Stomach (tissue), 9 donors: ENCODE measurements around the gene ZNF554. TPM values are rescaled to one million over a fixed set of nuclear protein-coding genes. Genes with fewer than 3 reads are reported as not detected.

ENCODE experiments used
- DNase-seq, 2 donors: peaks; one replicate each; pipeline versions ENCODE4 v3.0.0 to v3.0.0-alpha.2; 2013 to 2019
- H3K27ac ChIP-seq, 5 donors: fragments of 200-600 bp in 4 of 5; sonication (generic) in 4 of 5; one replicate each; pipeline ENCODE4 v1.5.1; 2013 to 2019; ENCODE audit warnings: mild to moderate bottlenecking in 1 of 5, moderate library complexity in 1 of 5
- H3K27me3 ChIP-seq, 3 donors: fragments of 200-600 bp; sonication (generic); one replicate each; pipeline ENCODE4 v1.5.1; 2017 to 2019; ENCODE audit warnings: mixed run types in 1 of 3
- H3K36me3 ChIP-seq, 4 donors: fragments of 200-600 bp; sonication (generic); 1 replicate in 3 of 4; 2 replicates in 1 of 4; pipeline ENCODE4 v1.5.1; 2016 to 2019
- H3K4me1 ChIP-seq, 4 donors: fragments of 200-600 bp; sonication (generic); one replicate each; pipeline ENCODE4 v1.5.1; 2016 to 2019
- H3K4me3 ChIP-seq, 4 donors: fragments of 200-600 bp; sonication (generic) in 3 of 4; one replicate each; pipeline ENCODE4 v1.5.1; 2016 to 2019; ENCODE audit warnings: mild to moderate bottlenecking in 1 of 4
- H3K9me3 ChIP-seq, 4 donors: fragments of 200-600 bp; sonication (generic); one replicate each; pipeline ENCODE4 v1.5.1; 2016 to 2019
- EP300 ChIP-seq: sonication (generic); formaldehyde crosslinking; IDR thresholded peaks from one replicate; pipeline ENCODE4 v1.6.1; 2017; ENCODE audit warnings: antibody characterized with exemption
- POLR2A ChIP-seq, 4 donors: fragments of 450-650 bp; IDR thresholded peaks; one replicate each; pipeline ENCODE4 v1.6.1; 2016; ENCODE audit warnings: antibody characterized with exemption in 4 of 4, control low read depth in 2 of 4, mild to moderate bottlenecking in 1 of 4, moderate library complexity in 1 of 4
- POLR2AphosphoS5 ChIP-seq, 3 donors: sonication (generic); formaldehyde crosslinking; IDR thresholded peaks; one replicate each; pipeline ENCODE4 v1.6.1; 2016; ENCODE audit warnings: antibody characterized with exemption in 3 of 3
- WGBS, 5 donors: extraction: QIAGEN DNeasy Blood & Tissue Kit in 3 of 5; methylation state at CpG; one replicate each; pipeline versions ENCODE4 v1.1.5 to v1.1.7; 2013 to 2018; 5-methylcytosine and 5-hydroxymethylcytosine counted together
- intact Hi-C: fragments of 100-400 bp; cut with DNase I; formaldehyde crosslinking; loops from one replicate; pipeline ENCODE4 v1.15.1; 2023; ENCODE audit warnings: low total_unique reads
- polyA plus RNA-seq, 3 donors: library from polyadenylated mRNA; stranded (reverse); fragments of 200-250 nt; gene quantifications; one replicate each; pipeline ENCODE4 v1.2.3, GENCODE V29; 2013
- total RNA-seq, 5 donors: library from RNA; depleted of rRNA; stranded (reverse); fragments of >200 nt; gene quantifications; one replicate each; pipeline versions ENCODE4 v1.1.0 to v1.2.3, GENCODE V29; 2014 to 2016
- TF ChIP-seq, protein P1 (sequence below), 7 experiments: fragments of 450-650 bp in 4 of 7; fragments of 200-600 bp in 3 of 7; sonication (generic) in 3 of 7; IDR thresholded peaks; one replicate each; pipeline ENCODE4 v1.5.1; 2016 to 2019; ENCODE audit warnings: antibody characterized with exemption in 7 of 7, control low read depth in 2 of 7, mild to moderate bottlenecking in 1 of 7
- donor health status: healthy with polysubstance abuse.
- donor health status: Bipolar disorder and iron deficiency.
- donor health status: healthy.

ZNF554 gene
- total and polyA plus RNA-seq, 8 donors = 0.58 to 21.4 (median 3.1) TPM

DNA sequence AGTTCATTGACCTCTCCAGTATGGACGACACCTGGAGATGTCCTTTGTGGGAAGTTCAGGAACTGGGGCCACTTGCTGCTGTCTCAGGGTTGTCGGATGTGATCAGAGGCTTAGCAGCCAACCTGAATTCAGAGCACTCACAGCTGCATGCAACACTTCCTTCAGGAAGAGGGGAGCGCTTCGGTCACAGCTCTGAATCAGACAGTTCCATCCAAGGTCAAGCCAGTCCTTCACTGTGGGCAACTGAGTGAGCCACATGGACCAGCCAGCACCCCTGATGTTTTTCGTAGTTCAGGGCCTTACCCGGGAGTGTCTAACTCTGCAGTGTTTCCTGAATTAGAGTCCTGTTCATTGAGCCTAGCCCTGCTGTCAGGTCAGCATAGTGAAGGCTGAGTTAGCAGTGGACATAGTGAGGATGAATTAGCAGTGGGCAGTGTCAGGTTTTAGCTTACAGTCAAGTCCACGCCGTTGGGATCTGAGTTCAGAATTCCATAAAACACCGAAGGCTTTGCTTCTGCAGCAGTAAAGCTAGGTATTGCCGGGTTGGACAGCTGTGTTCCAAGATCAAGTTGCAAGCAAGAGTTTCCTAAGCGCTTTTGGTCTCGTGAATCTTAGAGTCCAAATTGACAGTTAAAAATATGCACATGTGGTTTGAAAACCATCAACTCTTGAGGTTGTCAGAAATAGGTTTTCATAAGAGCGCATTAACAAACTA lies 26.7 kb downstream of the ZNF554 start:
- Histone ChIP-seq H3K4me1 (peaks cover 12 to 21% (median 15%) of the 10 kb centered on the region in 4 donors), H3K27ac (no peak overlapping the region), H3K36me3 (peaks cover 12 to 50% (median 25%) of the 10 kb centered on the region in 4 donors), H3K27me3 (no peaks in the 10 kb centered on the region), H3K4me3 (no peak overlapping the region), H3K9me3 (peaks cover 5 to 49% (median 35%) of the 10 kb centered on the region in 4 donors)
- no peak for DNase-seq
- WGBS, 5 donors = 78 to 90% (median 87%) methylated on average over 10 to 13 of the region's 13 CpGs
- intact Hi-C loops = no loop called here
- TF ChIP-seq, protein P1, sequence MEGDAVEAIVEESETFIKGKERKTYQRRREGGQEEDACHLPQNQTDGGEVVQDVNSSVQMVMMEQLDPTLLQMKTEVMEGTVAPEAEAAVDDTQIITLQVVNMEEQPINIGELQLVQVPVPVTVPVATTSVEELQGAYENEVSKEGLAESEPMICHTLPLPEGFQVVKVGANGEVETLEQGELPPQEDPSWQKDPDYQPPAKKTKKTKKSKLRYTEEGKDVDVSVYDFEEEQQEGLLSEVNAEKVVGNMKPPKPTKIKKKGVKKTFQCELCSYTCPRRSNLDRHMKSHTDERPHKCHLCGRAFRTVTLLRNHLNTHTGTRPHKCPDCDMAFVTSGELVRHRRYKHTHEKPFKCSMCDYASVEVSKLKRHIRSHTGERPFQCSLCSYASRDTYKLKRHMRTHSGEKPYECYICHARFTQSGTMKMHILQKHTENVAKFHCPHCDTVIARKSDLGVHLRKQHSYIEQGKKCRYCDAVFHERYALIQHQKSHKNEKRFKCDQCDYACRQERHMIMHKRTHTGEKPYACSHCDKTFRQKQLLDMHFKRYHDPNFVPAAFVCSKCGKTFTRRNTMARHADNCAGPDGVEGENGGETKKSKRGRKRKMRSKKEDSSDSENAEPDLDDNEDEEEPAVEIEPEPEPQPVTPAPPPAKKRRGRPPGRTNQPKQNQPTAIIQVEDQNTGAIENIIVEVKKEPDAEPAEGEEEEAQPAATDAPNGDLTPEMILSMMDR (IDR thresholded peaks at IDR 0.05) = no peak
- TF ChIP-seq POLR2AphosphoS5 (IDR thresholded peaks at IDR 0.05) (no peak), POLR2A (IDR thresholded peaks at IDR 0.05) (no peak), EP300 (no peak)

DNA sequence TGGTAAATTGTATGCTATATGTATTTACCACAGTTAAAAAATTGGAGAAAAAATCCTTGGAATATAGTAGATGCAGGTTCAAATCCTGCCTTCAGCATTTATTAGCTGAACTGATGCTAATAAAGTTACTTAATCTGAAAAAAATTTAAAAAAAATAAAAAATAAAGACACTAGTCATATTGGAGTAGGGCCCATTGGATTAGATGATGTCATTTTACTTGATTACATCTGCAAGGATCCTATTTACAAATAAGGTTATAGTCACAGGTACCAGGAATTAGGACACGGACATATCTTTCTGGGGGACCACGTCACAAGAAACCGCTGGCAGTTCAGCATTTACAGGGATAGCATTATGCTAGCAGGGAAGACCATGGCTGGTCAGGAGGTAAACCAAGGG lies 27.8 kb downstream of the ZNF554 start:
- peaks cover 24 to 62% (median 37%) of the 10 kb centered on the region in 4 donors for H3K36me3 ChIP-seq
- no peaks in the 10 kb centered on the region for H3K27me3 ChIP-seq
- H3K4me3 ChIP-seq = no peak overlapping the region
- no peak overlapping the region for H3K27ac ChIP-seq
- peaks cover 5 to 15% (median 8%) of the 10 kb centered on the region in 4 donors for H3K4me1 ChIP-seq
- peaks cover 17 to 61% (median 46%) of the 10 kb centered on the region in 4 donors for H3K9me3 ChIP-seq
- intact Hi-C loops = no loop called here
- WGBS, 5 donors = 85 to 97% (median 93%) methylated on average over 3 of the region's 3 CpGs
- DNase-seq = no peak
- TF ChIP-seq EP300 = no peak
- no peak for TF ChIP-seq POLR2A (IDR thresholded peaks at IDR 0.05)
- no peak for TF ChIP-seq POLR2AphosphoS5 (IDR thresholded peaks at IDR 0.05)
- TF ChIP-seq, protein P1 (IDR thresholded peaks at IDR 0.05) = no peak

DNA sequence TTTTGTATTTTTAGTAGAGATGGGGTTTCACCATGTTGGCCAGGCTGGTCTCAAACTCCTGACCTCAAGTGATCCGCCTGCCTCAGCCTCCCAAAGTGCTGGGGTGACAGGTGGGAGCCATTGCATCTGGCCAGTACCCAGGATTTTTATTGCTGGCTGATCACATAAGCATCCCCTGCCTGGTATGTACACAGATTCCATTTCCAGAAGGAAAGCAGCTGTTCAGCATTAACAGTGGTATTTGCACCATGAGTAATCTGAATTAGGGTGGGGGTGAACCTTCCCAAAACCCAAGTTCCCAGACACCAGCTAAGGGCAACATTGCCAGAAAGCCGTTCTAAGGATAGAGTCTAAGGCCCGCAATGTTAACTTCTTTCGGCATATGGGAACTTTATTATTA lies 28.9 kb downstream of the ZNF554 start:
- peak overlapping the region in 1 of 5 donors; percentile 20 for H3K27ac ChIP-seq
- intact Hi-C loops = no loop called here
- H3K27me3 ChIP-seq = no peaks in the 10 kb centered on the region
- H3K36me3 ChIP-seq = peaks cover 34 to 73% (median 48%) of the 10 kb centered on the region in 4 donors
- 60 to 82% (median 78%) methylated on average over 4 of the region's 4 CpGs for WGBS, 5 donors
- peaks cover 28 to 72% (median 57%) of the 10 kb centered on the region in 4 donors for H3K9me3 ChIP-seq
- no peak for DNase-seq
- peaks cover 0 to 8% (median 2%) of the 10 kb centered on the region in 4 donors for H3K4me1 ChIP-seq
- TF ChIP-seq, protein P1 (IDR thresholded peaks at IDR 0.05) = no peak
- TF ChIP-seq EP300 = no peak
- TF ChIP-seq POLR2A (IDR thresholded peaks at IDR 0.05) = no peak
- peak in 2 of 3 donors; percentile 33 to 55 for TF ChIP-seq POLR2AphosphoS5 (IDR thresholded peaks at IDR 0.05)
- H3K4me3 ChIP-seq = no peak overlapping the region

DNA sequence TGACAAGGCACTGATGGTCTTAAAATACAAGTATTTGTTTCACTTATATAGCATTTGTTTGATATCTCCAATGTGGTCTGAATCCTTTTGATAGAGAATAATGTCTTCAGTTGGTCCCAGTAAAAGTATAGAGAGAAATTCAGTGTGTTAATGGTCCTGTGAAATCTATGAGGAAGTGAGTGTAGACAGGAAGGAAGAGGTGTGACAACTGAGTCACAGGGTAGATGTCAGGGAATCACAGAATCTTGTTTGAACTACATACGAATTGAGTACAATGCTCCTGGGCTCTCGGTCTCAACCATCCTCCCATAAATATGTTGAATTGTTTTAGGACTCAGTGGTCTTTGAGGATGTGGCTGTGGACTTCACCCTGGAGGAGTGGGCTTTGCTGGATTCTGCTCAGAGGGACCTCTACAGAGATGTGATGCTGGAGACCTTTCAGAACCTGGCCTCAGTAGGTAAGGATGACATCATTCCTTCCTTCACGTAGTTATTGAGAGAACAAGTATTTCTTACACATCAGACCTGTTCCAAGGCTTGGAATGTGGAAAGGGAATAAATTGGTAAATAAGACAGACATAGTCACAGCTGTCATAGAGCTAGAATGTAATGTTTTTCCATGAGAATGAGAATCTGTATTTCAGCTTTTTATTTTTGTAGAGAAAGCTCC lies 30.7 kb downstream of the ZNF554 start:
- H3K36me3 ChIP-seq = peaks cover 34 to 82% (median 60%) of the 10 kb centered on the region in 4 donors

More for the DNA sequence above, 30.7 kb downstream of the ZNF554 start:
- peaks cover 0 to 8% (median 0%) of the 10 kb centered on the region in 4 donors for H3K4me1 ChIP-seq
- WGBS, 5 donors = 80 to 94% (median 89%) methylated on average over 3 of the region's 3 CpGs
- TF ChIP-seq EP300 (no peak), POLR2AphosphoS5 (IDR thresholded peaks at IDR 0.05) (no peak)
- TF ChIP-seq, protein P1 (IDR thresholded peaks at IDR 0.05) = no peak
- no peak overlapping the region for H3K4me3 ChIP-seq
- no peak overlapping the region for H3K27ac ChIP-seq
- H3K27me3 ChIP-seq = no peaks in the 10 kb centered on the region
- H3K9me3 ChIP-seq = peaks cover 45 to 90% (median 72%) of the 10 kb centered on the region in 4 donors
- DNase-seq = no peak
- intact Hi-C loops = no loop called here
